Neural crest cell (in vitro differentiated cells): ENCODE data around the gene ATG9A. TPM values are rescaled to one million over a fixed set of nuclear protein-coding genes. Genes with fewer than 3 reads are reported as not detected.
A peak's percentile ranks its signal among the peaks of the same experiment; 100 is the strongest.

ENCODE experiments used
- DNase-seq: peaks from one replicate; pipeline ENCODE4 v3.0.0; 2021; ENCODE audit warnings: low read depth, mixed read lengths, low spot score
- H3K27ac Mint-ChIP-seq: one replicate; pipeline ENCODE4 v1.8.0; 2021; ENCODE audit warnings: mild to moderate bottlenecking, mixed read lengths; ENCODE audit not compliant: unreplicated experiment
- H3K27me3 Mint-ChIP-seq: 2 replicates; pipeline ENCODE4 v1.8.0; 2021; ENCODE audit warnings: low read depth, mild to moderate bottlenecking, mixed read lengths
- H3K36me3 Mint-ChIP-seq: 2 replicates; pipeline ENCODE4 v1.8.0; 2021; ENCODE audit warnings: low read depth, mild to moderate bottlenecking, mixed read lengths
- H3K4me1 Mint-ChIP-seq: 2 replicates; pipeline ENCODE4 v1.8.0; 2021; ENCODE audit warnings: mixed read lengths
- H3K4me3 Mint-ChIP-seq: one replicate; pipeline ENCODE4 v1.8.0; 2021; ENCODE audit warnings: mild to moderate bottlenecking, mixed read lengths
- H3K9me3 Mint-ChIP-seq: 2 replicates; pipeline ENCODE4 v1.8.0; 2021; ENCODE audit warnings: mixed read lengths
- CTCF ChIP-seq: fragments of 200-600 bp; sonication (generic); conservative IDR thresholded peaks from 2 replicates; pipeline ENCODE4 v1.5.0; 2021; ENCODE audit warnings: antibody characterized with exemption, mild to moderate bottlenecking
- total RNA-seq: library from RNA; stranded (reverse); gene quantifications from 2 replicates; pipeline ENCODE4 v1.2.1, GENCODE V29; 2021

ATG9A gene
- total RNA-seq, 1 donor from 2014 or later: 42.0 TPM

- no peak for TF ChIP-seq CTCF
- Mint-ChIP-seq H3K36me3 (peaks cover 5% of the 10 kb centered on the region), H3K4me1 (peaks cover 7% of the 10 kb centered on the region), H3K27ac (no peak overlapping the region), H3K9me3 (peaks cover 5% of the 10 kb centered on the region), H3K27me3 (peaks cover 14% of the 10 kb centered on the region), H3K4me3 (no peak overlapping the region)
- no peak for DNase-seq
These were observed 30.5 kb downstream of the ATG9A start for GRCh38 chr2:219198974-219199373.

GRCh38 chr2:219197388-219197787, 32.0 kb downstream of the ATG9A start:
- peaks cover 5% of the 10 kb centered on the region for H3K9me3 Mint-ChIP-seq
- peaks cover 14% of the 10 kb centered on the region for H3K27me3 Mint-ChIP-seq
- TF ChIP-seq CTCF: no peak
- DNase-seq: no peak
- no peak overlapping the region for H3K4me3 Mint-ChIP-seq
- H3K36me3 Mint-ChIP-seq: peaks cover 5% of the 10 kb centered on the region
- no peak overlapping the region for H3K27ac Mint-ChIP-seq
- H3K4me1 Mint-ChIP-seq: peaks cover 7% of the 10 kb centered on the region

- no peak for TF ChIP-seq CTCF
- no peaks in the 10 kb centered on the region for H3K9me3 Mint-ChIP-seq
- no peak overlapping the region for H3K27ac Mint-ChIP-seq
- no peak for DNase-seq
- H3K4me1 Mint-ChIP-seq: no peaks in the 10 kb centered on the region
- H3K4me3 Mint-ChIP-seq: no peak overlapping the region
- H3K36me3 Mint-ChIP-seq: peaks cover 6% of the 10 kb centered on the region
- H3K27me3 Mint-ChIP-seq: no peaks in the 10 kb centered on the region
These were observed 42.5 kb downstream of the ATG9A start for GRCh38 chr2:219186754-219187456.

GRCh38 chr2:219184121-219184520, 45.3 kb downstream of the ATG9A start:
- no peak overlapping the region for H3K4me3 Mint-ChIP-seq
- no peak for TF ChIP-seq CTCF
- peaks cover 6% of the 10 kb centered on the region for H3K36me3 Mint-ChIP-seq
- H3K27me3 Mint-ChIP-seq: no peaks in the 10 kb centered on the region
- no peaks in the 10 kb centered on the region for H3K9me3 Mint-ChIP-seq
- no peak for DNase-seq
- peaks cover 4% of the 10 kb centered on the region for H3K4me1 Mint-ChIP-seq
- H3K27ac Mint-ChIP-seq: no peak overlapping the region

- TF ChIP-seq CTCF: no peak
- DNase-seq: no peak
- Mint-ChIP-seq H3K4me3 (peak overlapping the region; percentile 57), H3K27me3 (no peaks in the 10 kb centered on the region), H3K36me3 (peaks cover 6% of the 10 kb centered on the region), H3K4me1 (peaks cover 10% of the 10 kb centered on the region), H3K9me3 (no peaks in the 10 kb centered on the region), H3K27ac (no peak overlapping the region)
These were observed 46.2 kb downstream of the ATG9A start for GRCh38 chr2:219183151-219183772.
